HG03159 (cell line): Measurements from ENCODE around the gene SQSTM1.
"Not testable (repeated sequence)": the region's sequence is repeated elsewhere in the genome, so short reads cannot be mapped to it uniquely, and the experiment has no call there.

Experiments
- ATAC-seq: cut with Tn5 transposase; IDR thresholded peaks from one replicate; pipeline ENCODE4 v1.9.1; 2021; ENCODE audit warnings: mild to moderate bottlenecking, moderate library complexity; ENCODE audit not compliant: unreplicated experiment

Gene SQSTM1

GRCh38 chr5:179823937-179824744, 3.4 kb downstream of the SQSTM1 start:
- no peak for ATAC-seq

DNA sequence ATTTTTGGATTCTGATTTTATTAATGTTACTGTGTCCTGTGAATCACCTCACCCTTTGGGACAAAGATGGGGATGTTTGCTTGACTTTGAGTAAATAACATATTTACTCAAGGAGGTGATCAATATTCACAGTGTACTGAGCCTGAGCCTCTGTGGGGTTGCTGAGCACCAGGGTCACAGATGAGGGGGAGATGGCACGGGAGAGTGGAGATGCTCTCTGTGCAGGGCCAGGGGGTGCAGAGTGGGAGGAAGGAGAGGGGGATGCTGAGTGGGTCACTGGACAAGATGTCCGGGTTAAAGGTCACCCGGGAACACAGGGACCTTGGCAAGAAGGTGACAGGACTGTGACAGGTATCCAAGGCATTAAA, 4.0 kb downstream of the SQSTM1 start:
- ATAC-seq: no peak

- no peak for ATAC-seq
Observed at GRCh38 chr5:179825655-179826182, 5.0 kb downstream of the SQSTM1 start.

- ATAC-seq: no peak
Observed at GRCh38 chr5:179827680-179828079, 7.0 kb downstream of the SQSTM1 start.

DNA sequence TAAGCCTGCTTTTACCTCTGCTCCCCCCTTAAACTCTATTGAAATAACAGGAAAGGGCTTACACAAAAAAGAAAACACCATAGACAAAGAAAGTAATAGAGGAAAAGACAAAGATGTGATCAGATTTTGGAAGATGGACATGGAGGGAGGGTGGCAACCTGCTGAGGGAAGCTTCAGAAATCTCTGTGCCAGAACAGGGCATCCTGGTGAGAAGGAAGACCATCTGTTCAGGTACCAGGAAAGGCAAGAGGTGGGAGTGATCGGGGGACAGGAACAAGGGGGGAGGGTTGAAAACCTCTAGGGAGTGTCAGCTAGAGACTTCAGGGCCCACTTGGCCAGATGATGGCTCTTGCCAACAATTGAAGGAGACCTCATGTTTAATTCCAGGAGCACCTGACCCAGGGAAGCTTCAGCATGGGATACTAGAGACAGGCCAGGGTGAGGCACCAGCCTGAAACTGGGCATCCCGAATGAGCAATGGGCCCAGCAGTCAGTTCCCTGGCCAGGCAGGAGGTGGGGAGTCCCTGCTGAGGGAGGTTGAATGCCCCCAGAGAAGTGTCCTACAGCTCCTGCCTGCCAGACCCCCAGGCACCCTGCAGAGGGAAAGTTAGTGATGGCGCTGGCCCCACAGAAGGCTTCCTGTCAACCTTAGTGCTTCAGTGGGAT, 8.2 kb downstream of the SQSTM1 start:
- ATAC-seq: no peak

DNA sequence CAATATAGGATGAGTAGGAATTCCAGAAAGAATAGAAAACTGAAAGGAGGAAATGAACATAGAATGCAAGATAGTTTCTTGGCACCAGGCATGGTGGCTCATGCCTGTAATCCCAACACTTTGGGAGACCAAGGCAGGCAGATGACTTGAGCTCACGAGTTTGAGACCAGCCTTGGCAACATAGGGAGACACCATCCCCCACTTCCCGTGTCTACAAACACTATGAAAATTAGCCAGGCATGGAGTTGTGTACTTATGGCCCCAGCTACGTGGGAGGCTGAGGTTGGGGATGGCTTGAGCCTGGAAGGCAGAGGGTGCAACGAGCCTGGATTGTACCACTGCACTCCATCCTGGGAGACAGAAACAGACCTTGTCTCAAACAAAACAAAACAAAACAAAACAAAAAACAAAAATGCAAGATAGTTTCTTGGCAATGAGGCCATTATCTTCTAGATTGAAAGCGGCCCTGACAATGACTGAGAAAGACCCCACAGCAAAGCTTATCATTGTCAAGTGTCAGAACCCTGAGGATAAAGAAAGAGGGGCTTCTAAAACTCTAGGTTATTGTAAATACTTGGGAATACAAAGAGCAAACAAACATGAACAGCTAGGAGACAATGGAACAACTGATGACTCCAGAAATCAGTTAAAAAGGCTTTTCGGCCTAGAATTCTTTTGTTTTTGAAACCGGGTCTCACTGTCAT, 9.2 kb downstream of the SQSTM1 start:
- no peak for ATAC-seq

DNA sequence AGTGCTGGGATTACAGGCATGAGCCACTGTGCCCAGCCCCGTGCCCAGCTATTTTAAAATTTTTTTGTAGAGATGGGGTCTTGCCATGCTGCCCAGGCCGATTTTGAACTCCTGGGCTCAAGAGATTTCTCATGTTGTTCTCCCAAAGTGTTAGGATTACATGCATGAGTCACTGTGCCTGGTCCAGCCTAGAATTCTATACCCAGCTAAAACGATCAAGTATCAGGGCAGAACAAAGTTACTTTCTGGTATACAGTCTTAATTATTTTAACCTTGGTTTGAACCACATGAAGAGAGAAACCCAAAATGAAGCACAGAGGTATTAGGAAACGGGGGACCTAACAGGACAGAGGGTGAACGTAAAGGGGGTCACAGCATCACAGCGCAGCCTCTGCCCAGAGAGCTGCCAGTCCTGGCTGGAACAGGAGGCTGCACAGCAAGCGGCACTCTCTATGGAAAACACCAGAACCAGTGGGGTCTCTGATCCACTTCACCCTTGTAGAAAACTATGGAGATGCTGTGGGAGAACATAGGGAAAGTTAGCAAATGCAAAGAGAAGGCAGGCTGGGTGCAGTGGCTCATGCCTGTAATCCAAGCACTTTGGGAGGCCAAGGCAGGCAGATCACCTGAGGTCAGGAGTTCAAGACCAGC, 10.2 kb downstream of the SQSTM1 start:
- ATAC-seq: no peak

DNA sequence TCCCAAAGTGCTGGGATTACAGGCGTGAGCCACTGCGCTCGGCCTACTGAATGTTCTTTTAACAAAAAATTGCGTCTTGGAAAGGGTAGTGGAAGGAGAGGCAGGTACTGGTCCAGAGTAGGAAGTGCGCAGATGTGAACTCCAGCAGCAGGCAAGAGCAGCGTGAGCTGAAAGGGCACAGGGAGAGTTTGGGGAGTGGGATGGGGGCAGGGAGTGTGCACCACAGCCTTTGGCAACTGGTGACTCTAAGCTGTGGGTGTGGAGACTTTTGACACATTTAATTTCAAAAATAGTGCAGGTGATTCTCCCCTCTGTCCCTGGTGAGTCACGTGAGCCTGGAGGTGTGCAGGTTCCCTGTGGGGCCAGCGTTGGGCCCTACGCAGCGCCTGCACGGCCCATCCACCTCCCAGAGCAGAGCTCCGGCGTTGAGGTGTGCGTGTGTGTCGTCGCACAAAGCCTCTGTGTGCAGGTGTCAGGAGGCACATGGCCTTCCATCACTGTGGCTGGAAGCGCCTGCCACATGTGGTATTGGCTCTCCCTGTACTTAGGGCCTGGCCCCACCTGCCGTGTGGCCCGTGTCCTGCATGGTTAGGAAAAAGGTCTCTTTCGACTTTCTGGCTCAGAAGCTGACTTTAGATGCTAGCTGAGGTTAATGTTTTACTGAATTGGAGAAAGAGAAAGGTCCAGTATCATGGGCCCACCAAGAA, 11.5 kb downstream of the SQSTM1 start:
- ATAC-seq: no peak

GRCh38 chr5:179833056-179833708, 12.5 kb downstream of the SQSTM1 start:
- no peak for ATAC-seq

DNA sequence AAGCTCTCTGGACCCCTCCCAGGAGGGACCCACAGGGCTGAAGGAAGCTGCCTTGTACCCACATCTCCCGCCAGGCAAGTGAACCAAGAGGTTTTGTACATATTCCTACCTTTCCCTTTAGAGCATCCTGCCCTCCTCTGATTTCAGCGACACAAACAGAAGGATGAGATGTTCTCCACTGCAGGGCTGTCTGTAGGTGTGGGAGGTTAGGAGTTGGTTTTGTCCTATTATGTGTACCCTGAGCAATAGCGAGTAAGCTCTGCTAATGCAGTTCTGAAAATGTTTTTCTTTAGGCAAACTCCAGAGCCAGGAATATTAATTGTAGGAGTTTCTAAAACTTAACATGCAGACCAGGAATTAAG, 13.0 kb downstream of the SQSTM1 start:
- ATAC-seq: no peak

DNA sequence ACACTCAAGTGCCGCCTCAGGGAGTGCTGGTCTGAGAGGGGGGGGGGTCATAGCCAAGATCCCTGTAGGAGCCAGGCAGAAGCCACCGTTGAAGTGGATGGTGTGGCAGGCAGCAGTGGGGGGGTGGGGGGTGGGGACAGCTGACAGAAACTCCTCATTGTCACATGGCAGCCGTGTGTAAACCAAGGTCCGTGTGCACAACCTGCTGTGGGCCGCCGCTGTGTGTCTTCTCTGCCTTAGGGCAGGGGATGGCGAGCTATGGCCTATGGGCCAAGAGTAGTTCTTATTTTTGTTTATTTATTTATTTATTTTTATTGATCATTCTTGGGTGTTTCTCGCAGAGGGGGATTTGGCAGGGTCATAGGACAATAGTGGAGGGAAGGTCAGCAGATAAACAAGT, 13.4 kb downstream of the SQSTM1 start:
- ATAC-seq: no peak

GRCh38 chr5:179834871-179835270, 14.2 kb downstream of the SQSTM1 start:
- ATAC-seq: not testable (repeated sequence)

DNA sequence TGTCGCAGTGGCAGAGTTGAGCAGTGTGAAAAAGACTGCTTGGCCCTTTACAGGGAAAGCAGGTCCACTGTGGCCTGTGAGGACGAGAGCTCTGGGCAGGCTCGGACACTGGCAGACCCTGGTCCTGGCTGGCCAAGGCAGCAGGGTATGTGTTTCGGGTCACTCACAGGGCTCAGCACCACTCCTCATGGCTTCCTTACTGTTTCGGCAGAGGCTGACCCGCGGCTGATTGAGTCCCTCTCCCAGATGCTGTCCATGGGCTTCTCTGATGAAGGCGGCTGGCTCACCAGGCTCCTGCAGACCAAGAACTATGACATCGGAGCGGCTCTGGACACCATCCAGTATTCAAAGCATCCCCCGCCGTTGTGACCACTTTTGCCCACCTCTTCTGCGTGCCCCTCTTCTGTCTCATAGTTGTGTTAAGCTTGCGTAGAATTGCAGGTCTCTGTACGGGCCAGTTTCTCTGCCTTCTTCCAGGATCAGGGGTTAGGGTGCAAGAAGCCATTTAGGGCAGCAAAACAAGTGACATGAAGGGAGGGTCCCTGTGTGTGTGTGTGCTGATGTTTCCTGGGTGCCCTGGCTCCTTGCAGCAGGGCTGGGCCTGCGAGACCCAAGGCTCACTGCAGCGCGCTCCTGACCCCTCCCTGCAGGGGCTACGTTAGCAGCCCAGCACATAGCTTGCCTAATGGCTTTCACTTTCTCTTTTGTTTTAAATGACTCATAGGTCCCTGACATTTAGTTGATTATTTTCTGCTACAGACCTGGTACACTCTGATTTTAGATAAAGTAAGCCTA, 15.7 kb downstream of the SQSTM1 start:
- ATAC-seq: peak; percentile 55

- no peak for ATAC-seq
Observed at GRCh38 chr5:179837076-179838011, 16.6 kb downstream of the SQSTM1 start.

DNA sequence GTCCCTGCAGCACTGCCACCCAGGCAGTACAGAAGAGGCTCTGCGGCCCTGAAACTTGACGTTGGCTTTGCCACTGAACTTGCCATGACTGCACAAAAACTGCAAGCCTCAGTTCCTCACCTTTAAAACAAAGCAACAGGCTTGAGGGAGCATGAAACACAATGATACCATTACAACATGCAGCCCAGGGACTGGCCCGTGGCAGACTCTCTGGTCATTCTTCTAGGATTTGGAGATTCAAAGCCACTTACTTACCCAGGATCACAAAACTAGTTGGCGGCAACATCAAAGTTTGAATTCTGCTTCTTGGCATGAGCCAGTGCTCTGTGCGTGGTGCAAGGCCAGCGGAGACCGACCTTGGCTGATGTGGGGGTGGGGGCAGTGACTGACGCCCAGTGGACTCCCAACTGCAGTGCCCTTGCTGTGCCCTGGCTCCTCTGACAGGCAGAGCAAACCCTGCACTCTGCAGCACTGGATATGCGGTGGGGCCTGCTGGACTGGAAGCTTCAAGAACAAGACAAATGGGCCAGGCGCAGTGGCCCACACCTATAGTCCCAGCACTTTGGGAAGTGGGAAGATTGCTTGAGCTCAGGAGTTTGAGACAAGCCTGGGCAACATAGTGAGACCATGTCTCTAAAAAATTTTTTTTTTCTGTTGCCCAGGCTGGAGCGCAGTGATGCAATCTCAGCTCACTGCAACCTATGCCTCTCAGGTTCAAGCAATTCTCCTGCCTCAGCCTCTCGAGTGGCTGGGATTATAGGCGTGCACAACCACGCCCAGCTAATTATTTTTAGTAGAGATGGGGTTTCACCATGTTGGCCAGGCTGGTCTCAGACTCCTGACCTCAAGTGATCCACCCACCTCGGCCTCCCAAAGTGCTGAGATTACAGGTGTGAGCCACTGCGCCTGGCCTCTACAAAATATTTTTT, 18.9 kb downstream of the SQSTM1 start:
- no peak for ATAC-seq

GRCh38 chr5:179840321-179840720, 19.6 kb downstream of the SQSTM1 start:
- ATAC-seq: no peak

DNA sequence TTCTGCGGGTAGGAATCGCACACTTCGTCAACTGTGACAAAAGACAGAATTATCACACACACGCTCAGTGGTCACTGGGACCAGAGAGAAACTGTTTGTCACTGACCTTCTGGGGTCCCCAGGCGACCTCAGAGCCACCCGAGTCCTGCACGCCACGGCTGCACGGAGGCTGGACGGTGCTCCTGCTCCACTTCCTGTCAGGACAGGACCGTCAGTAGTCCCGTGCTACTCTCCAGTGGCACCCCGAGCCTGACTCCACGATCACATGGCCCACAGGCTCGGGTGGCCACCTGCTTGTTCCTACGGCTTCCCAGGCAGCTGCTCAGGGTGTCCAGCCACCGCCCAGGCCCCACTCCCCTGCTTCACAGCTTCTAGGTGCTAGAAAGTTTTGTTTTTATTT, 20.1 kb downstream of the SQSTM1 start:
- ATAC-seq: no peak
